Astrocyte (in vitro differentiated cells and primary cell): ENCODE results near the gene HMCN1. TPM values are rescaled to one million over a fixed set of nuclear protein-coding genes. Genes with fewer than 3 reads are reported as not detected.

ENCODE experiments used
- DNase-seq: peaks from one replicate; pipeline ENCODE4 v3.0.0-alpha.2; 2010; ENCODE audit warnings: low read depth
- FAIRE-seq: peaks from 2 replicates; lab custom pipeline; 2011; peaks lifted over from hg19 to GRCh38; lab: Jason Lieb, UNC
- H2AFZ ChIP-seq: 2 replicates; pipeline ENCODE4 v1.6.0; 2012; ENCODE audit warnings: low read depth, low read length, inconsistent platforms
- H3K27ac ChIP-seq: 2 replicates; pipeline ENCODE4 v1.5.1; 2011; ENCODE audit warnings: low read depth, low read length, inconsistent platforms
- H3K27me3 ChIP-seq: 2 replicates; pipeline ENCODE4 v1.6.0; 2011; ENCODE audit warnings: low read length, inconsistent platforms; ENCODE audit not compliant: insufficient read depth
- H3K36me3 ChIP-seq: 2 replicates; pipeline ENCODE4 v1.5.1; 2011; ENCODE audit warnings: low read length, inconsistent platforms; ENCODE audit not compliant: insufficient read depth
- H3K4me1 ChIP-seq: 2 replicates; pipeline ENCODE4 v1.5.1; 2011; ENCODE audit warnings: low read length, inconsistent platforms; ENCODE audit not compliant: insufficient read depth
- H3K4me2 ChIP-seq: 2 replicates; pipeline ENCODE4 v1.6.0; 2012; ENCODE audit warnings: low read length, inconsistent platforms
- H3K4me3 ChIP-seq: 2 replicates; pipeline ENCODE4 v1.5.1; 2011; ENCODE audit warnings: low read depth, mild to moderate bottlenecking, low read length, inconsistent platforms; ENCODE audit not compliant: insufficient read depth
- H3K79me2 ChIP-seq: 2 replicates; pipeline ENCODE4 v1.6.0; 2012; ENCODE audit warnings: mild to moderate bottlenecking, low read length, inconsistent platforms; ENCODE audit not compliant: insufficient read depth
- H3K9ac ChIP-seq: 2 replicates; pipeline ENCODE4 v1.6.0; 2012; ENCODE audit warnings: mild to moderate bottlenecking, low read length, inconsistent platforms
- H3K9me3 ChIP-seq: 2 replicates; pipeline ENCODE4 v1.5.1; 2012; ENCODE audit warnings: low read depth, mild to moderate bottlenecking, low read length, inconsistent platforms; ENCODE audit not compliant: insufficient read depth
- H4K20me1 ChIP-seq: 2 replicates; pipeline ENCODE4 v1.6.0; 2012; ENCODE audit warnings: low read length, inconsistent platforms; ENCODE audit not compliant: insufficient read depth
- H3K27ac Mint-ChIP-seq: one replicate; pipeline ENCODE4 v1.8.0; 2021; ENCODE audit warnings: mild to moderate bottlenecking, mixed read lengths; ENCODE audit not compliant: unreplicated experiment
- H3K27me3 Mint-ChIP-seq: one replicate; pipeline ENCODE4 v1.8.0; 2021; ENCODE audit warnings: low read depth, mixed read lengths; ENCODE audit not compliant: unreplicated experiment
- H3K36me3 Mint-ChIP-seq: one replicate; pipeline ENCODE4 v1.8.0; 2021; ENCODE audit warnings: low read depth, mixed read lengths; ENCODE audit not compliant: unreplicated experiment
- H3K4me1 Mint-ChIP-seq: one replicate; pipeline ENCODE4 v1.8.0; 2021; ENCODE audit warnings: low read depth, mixed read lengths; ENCODE audit not compliant: unreplicated experiment
- H3K4me3 Mint-ChIP-seq: one replicate; pipeline ENCODE4 v1.8.0; 2021; ENCODE audit warnings: mild to moderate bottlenecking, moderate library complexity, mixed read lengths; ENCODE audit not compliant: unreplicated experiment
- H3K9me3 Mint-ChIP-seq: one replicate; pipeline ENCODE4 v1.8.0; 2021; ENCODE audit warnings: mild to moderate bottlenecking, mixed read lengths; ENCODE audit not compliant: unreplicated experiment
- EZH2 ChIP-seq: IDR thresholded peaks from 2 replicates; pipeline ENCODE4 v1.6.1; 2012; ENCODE audit warnings: mild to moderate bottlenecking, low read length, inconsistent platforms; ENCODE audit not compliant: insufficient read depth
- total RNA-seq: library from RNA; stranded (reverse); gene quantifications from 2 replicates; pipeline ENCODE4 v1.2.1, GENCODE V29; 2021
- TF ChIP-seq, protein P1 (sequence below): IDR thresholded peaks from 2 replicates; pipeline ENCODE4 v1.5.1; 2011; ENCODE audit warnings: low read depth, mild to moderate bottlenecking, inconsistent platforms, low read length, moderate library complexity; ENCODE audit not compliant: insufficient read depth

Gene HMCN1
- total RNA-seq, 1 donor from 2014 or later, result 19.7 TPM

GRCh38 chr1:185869590-185869989 is 135.4 kb downstream of the HMCN1 start:
- no peak for FAIRE-seq
- no peak overlapping the region for H3K27ac Mint-ChIP-seq

DNA sequence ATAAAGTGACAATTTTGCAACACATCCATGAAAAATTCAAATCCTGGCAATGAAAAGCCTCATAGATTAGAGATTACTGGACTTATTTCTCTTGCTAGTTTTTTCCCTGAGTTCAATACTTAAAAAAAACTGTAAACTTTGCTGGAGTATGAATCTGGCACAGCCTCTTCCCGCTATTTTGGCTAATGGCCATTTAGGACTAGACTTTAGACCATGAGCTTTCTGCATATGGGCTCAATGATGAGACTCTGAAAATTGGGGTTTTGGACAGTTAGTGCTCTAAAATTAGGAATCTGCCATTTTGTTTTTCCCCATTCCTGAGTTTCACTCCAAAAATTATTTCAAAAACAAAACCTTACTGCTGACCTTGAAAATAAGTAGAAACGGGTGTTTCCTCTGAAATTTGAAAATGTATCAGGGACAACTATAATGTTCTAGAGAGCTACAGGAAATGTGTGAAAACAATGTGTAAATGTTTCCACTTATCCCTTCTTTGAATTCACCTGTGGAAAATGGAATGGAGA is 137.5 kb downstream of the HMCN1 start:
- FAIRE-seq (no peak), DNase-seq (no peak)
- TF ChIP-seq, protein P1, sequence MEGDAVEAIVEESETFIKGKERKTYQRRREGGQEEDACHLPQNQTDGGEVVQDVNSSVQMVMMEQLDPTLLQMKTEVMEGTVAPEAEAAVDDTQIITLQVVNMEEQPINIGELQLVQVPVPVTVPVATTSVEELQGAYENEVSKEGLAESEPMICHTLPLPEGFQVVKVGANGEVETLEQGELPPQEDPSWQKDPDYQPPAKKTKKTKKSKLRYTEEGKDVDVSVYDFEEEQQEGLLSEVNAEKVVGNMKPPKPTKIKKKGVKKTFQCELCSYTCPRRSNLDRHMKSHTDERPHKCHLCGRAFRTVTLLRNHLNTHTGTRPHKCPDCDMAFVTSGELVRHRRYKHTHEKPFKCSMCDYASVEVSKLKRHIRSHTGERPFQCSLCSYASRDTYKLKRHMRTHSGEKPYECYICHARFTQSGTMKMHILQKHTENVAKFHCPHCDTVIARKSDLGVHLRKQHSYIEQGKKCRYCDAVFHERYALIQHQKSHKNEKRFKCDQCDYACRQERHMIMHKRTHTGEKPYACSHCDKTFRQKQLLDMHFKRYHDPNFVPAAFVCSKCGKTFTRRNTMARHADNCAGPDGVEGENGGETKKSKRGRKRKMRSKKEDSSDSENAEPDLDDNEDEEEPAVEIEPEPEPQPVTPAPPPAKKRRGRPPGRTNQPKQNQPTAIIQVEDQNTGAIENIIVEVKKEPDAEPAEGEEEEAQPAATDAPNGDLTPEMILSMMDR, result no peak
- no peak for TF ChIP-seq EZH2
- Histone ChIP-seq H4K20me1 (no peaks in the 10 kb centered on the region), H3K27ac (no peak overlapping the region), H3K4me2 (no peak overlapping the region), H3K27me3 (no peaks in the 10 kb centered on the region), H3K36me3 (no peaks in the 10 kb centered on the region), H3K4me1 (no peaks in the 10 kb centered on the region), H2AFZ (no peak overlapping the region), H3K9ac (no peak overlapping the region), H3K4me3 (no peak overlapping the region), H3K9me3 (no peaks in the 10 kb centered on the region), H3K79me2 (no peaks in the 10 kb centered on the region)
- Mint-ChIP-seq H3K27ac (no peak overlapping the region), H3K9me3 (peaks cover 4% of the 10 kb centered on the region), H3K36me3 (no peaks in the 10 kb centered on the region), H3K27me3 (no peaks in the 10 kb centered on the region), H3K4me1 (peaks cover 8% of the 10 kb centered on the region), H3K4me3 (no peak overlapping the region)

More at GRCh38 chr1:185869590-185869989, 135.4 kb downstream of the HMCN1 start:
- Histone ChIP-seq H3K9me3 (no peaks in the 10 kb centered on the region), H3K9ac (no peak overlapping the region), H3K4me1 (peaks cover 11% of the 10 kb centered on the region), H3K4me2 (no peak overlapping the region), H3K4me3 (no peak overlapping the region), H4K20me1 (no peaks in the 10 kb centered on the region), H2AFZ (no peak overlapping the region), H3K79me2 (no peaks in the 10 kb centered on the region), H3K27me3 (no peaks in the 10 kb centered on the region), H3K27ac (no peak overlapping the region), H3K36me3 (no peaks in the 10 kb centered on the region)
- TF ChIP-seq EZH2, result no peak
- TF ChIP-seq, protein P1, result no peak
- no peaks in the 10 kb centered on the region for H3K27me3 Mint-ChIP-seq
- no peak overlapping the region for H3K4me3 Mint-ChIP-seq
- peaks cover 4% of the 10 kb centered on the region for H3K9me3 Mint-ChIP-seq
- H3K4me1 Mint-ChIP-seq, result peaks cover 12% of the 10 kb centered on the region
- no peak for DNase-seq
- no peaks in the 10 kb centered on the region for H3K36me3 Mint-ChIP-seq

DNA sequence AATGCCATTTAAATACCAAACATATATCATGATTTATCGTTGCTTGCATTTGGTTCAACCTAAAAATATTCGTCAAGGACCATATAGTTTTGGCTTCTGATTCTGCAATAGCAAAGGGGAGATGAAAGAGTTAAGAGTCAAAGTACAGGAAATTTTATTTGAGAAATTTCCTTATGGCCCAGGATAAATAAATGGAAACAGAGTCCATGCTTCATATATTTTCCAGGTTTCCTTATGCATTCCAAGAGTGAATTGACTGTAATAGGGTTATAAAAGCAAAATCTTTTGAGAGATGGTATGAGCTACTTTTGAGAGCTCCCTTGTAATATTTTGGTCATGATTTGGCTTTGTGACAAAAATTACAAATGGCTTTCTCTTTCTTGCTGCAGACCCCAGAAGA is 140.1 kb downstream of the HMCN1 start:
- Mint-ChIP-seq H3K27ac (no peak overlapping the region), H3K27me3 (no peaks in the 10 kb centered on the region), H3K4me3 (no peak overlapping the region), H3K36me3 (no peaks in the 10 kb centered on the region), H3K4me1 (peaks cover 5% of the 10 kb centered on the region), H3K9me3 (no peaks in the 10 kb centered on the region)
- DNase-seq (no peak), FAIRE-seq (no peak)
- no peaks in the 10 kb centered on the region for H3K4me1 ChIP-seq
- H4K20me1 ChIP-seq, result no peaks in the 10 kb centered on the region
- H3K36me3 ChIP-seq, result no peaks in the 10 kb centered on the region
- no peak overlapping the region for H3K4me3 ChIP-seq
- H2AFZ ChIP-seq, result no peak overlapping the region
- H3K9me3 ChIP-seq, result no peaks in the 10 kb centered on the region
- no peak overlapping the region for H3K9ac ChIP-seq
- no peaks in the 10 kb centered on the region for H3K79me2 ChIP-seq
- TF ChIP-seq EZH2, result no peak
- TF ChIP-seq, protein P1, result no peak
- H3K4me2 ChIP-seq, result no peak overlapping the region
- no peaks in the 10 kb centered on the region for H3K27me3 ChIP-seq
- H3K27ac ChIP-seq, result no peak overlapping the region
